Measurements from ENCODE around the gene CC2D2A. TPM values are rescaled to one million over a fixed set of nuclear protein-coding genes. Genes with fewer than 3 reads are reported as not detected.

Gene CC2D2A
- polyA plus RNA-seq, 1 donor from 2014 or later = 8.6 TPM

DNA sequence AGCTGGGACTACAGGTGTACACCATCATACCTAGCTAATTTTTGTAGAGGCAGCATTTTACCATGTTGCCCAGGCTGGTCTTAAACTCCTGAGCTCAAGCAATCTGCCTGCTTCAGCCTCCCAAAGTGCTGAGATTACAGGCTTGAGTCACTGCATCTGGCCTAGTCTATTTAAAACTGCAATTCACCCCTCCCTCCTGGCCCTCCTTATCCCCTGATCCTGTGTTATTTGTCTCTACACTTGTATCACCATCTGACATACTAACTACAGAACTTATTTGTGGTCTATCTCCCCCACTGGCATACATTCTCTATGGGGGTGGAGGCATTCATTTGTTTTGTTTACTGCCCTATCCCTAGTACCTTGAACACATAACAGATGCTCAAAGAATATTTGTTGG is 23.7 kb downstream of the CC2D2A start:
- no peak for TF ChIP-seq MXI1 (conservative IDR thresholded peaks at IDR 0.05; ENCODE audit: poor library complexity, severe bottlenecking)
- TF ChIP-seq REST (IDR thresholded peaks at IDR 0.05; ENCODE audit: borderline replicate concordance) = no peak
- TF ChIP-seq TAF1 (IDR thresholded peaks at IDR 0.05; ENCODE audit: low read depth) = no peak
- TF ChIP-seq EZH2 (IDR thresholded peaks at IDR 0.05; ENCODE audit: borderline replicate concordance, insufficient read depth, low read length, poor library complexity, severe bottlenecking) = no peak
- TF ChIP-seq CTCF (IDR thresholded peaks at IDR 0.05; ENCODE audit: poor library complexity, severe bottlenecking) = no peak
- TF ChIP-seq RAD21 (conservative IDR thresholded peaks at IDR 0.05) = no peak
- TF ChIP-seq POLR2AphosphoS5 (IDR thresholded peaks at IDR 0.05) = no peak
- no peak for TF ChIP-seq EP300 (conservative IDR thresholded peaks at IDR 0.05; ENCODE audit: poor library complexity, severe bottlenecking)
- no peak for TF ChIP-seq SMC3 (conservative IDR thresholded peaks at IDR 0.05; ENCODE audit: poor library complexity)
- H3K27ac ChIP-seq (ENCODE audit: low read length) = no peak overlapping the region

GRCh38 chr4:15495621-15496020 is 25.9 kb downstream of the CC2D2A start:
- TF ChIP-seq MXI1 (conservative IDR thresholded peaks at IDR 0.05; ENCODE audit: poor library complexity, severe bottlenecking) = no peak
- no peak for TF ChIP-seq SMC3 (conservative IDR thresholded peaks at IDR 0.05; ENCODE audit: poor library complexity)
- no peak for TF ChIP-seq TAF1 (IDR thresholded peaks at IDR 0.05; ENCODE audit: low read depth)
- TF ChIP-seq RAD21 (conservative IDR thresholded peaks at IDR 0.05) = no peak
- TF ChIP-seq EP300 (conservative IDR thresholded peaks at IDR 0.05; ENCODE audit: poor library complexity, severe bottlenecking) = no peak
- no peak for TF ChIP-seq POLR2AphosphoS5 (IDR thresholded peaks at IDR 0.05)
- TF ChIP-seq REST (IDR thresholded peaks at IDR 0.05; ENCODE audit: borderline replicate concordance) = no peak
- TF ChIP-seq CTCF (IDR thresholded peaks at IDR 0.05; ENCODE audit: poor library complexity, severe bottlenecking) = no peak
- no peak for TF ChIP-seq EZH2 (IDR thresholded peaks at IDR 0.05; ENCODE audit: borderline replicate concordance, insufficient read depth, low read length, poor library complexity, severe bottlenecking)
- H3K4me3 ChIP-seq (ENCODE audit: low read length) = no peak overlapping the region
- H3K9ac ChIP-seq (ENCODE audit: low read length) = no peak overlapping the region
- H3K27ac ChIP-seq (ENCODE audit: low read length) = no peak overlapping the region
- no peaks in the 10 kb centered on the region for H3K27me3 ChIP-seq (ENCODE audit: insufficient read depth, low read depth, low read length)
- H2AFZ ChIP-seq (ENCODE audit: low read depth, low read length) = no peak overlapping the region
- H3F3A ChIP-seq (ENCODE audit: insufficient read depth, low read length, poor library complexity, severe bottlenecking) = no peaks in the 10 kb centered on the region
- no peaks in the 10 kb centered on the region for H3K9me3 ChIP-seq (ENCODE audit: low read length)
- no peaks in the 10 kb centered on the region for H3K79me2 ChIP-seq (replicated peaks; ENCODE audit: insufficient read depth, low read length)
- no peaks in the 10 kb centered on the region for H3K36me3 ChIP-seq (ENCODE audit: insufficient read depth, low read length)
- no peaks in the 10 kb centered on the region for H4K20me1 ChIP-seq (ENCODE audit: insufficient read depth)
- no peaks in the 10 kb centered on the region for H3K9me2 ChIP-seq (ENCODE audit: insufficient read depth, low read length)
- no peak overlapping the region for H3K4me2 ChIP-seq (ENCODE audit: low read length)

More for the DNA sequence above, 23.7 kb downstream of the CC2D2A start:
- no peaks in the 10 kb centered on the region for H3F3A ChIP-seq (ENCODE audit: insufficient read depth, low read length, poor library complexity, severe bottlenecking)
- no peak overlapping the region for H2AFZ ChIP-seq (ENCODE audit: low read depth, low read length)
- H3K79me2 ChIP-seq (replicated peaks; ENCODE audit: insufficient read depth, low read length) = no peaks in the 10 kb centered on the region
- H3K9me3 ChIP-seq (ENCODE audit: low read length) = no peaks in the 10 kb centered on the region
- no peaks in the 10 kb centered on the region for H3K36me3 ChIP-seq (ENCODE audit: insufficient read depth, low read length)
- H4K20me1 ChIP-seq (ENCODE audit: insufficient read depth) = no peaks in the 10 kb centered on the region
- no peak overlapping the region for H3K9ac ChIP-seq (ENCODE audit: low read length)
- no peak overlapping the region for H3K4me3 ChIP-seq (ENCODE audit: low read length)
- H3K9me2 ChIP-seq (ENCODE audit: insufficient read depth, low read length) = no peaks in the 10 kb centered on the region
- H3K27me3 ChIP-seq (ENCODE audit: insufficient read depth, low read depth, low read length) = no peaks in the 10 kb centered on the region
- no peak overlapping the region for H3K4me2 ChIP-seq (ENCODE audit: low read length)

All from neural cell (in vitro differentiated cells).